SKM-1 treated with dmso at 0.1 percent for 144 hours (cell line): Measurements from ENCODE around the gene DNHD1.

Experiments
- DNase-seq: peaks from one replicate; lab custom pipeline; 2025; ENCODE audit not compliant: unreplicated experiment; lab: John Stamatoyannopoulos, UW

DNHD1 gene

DNA sequence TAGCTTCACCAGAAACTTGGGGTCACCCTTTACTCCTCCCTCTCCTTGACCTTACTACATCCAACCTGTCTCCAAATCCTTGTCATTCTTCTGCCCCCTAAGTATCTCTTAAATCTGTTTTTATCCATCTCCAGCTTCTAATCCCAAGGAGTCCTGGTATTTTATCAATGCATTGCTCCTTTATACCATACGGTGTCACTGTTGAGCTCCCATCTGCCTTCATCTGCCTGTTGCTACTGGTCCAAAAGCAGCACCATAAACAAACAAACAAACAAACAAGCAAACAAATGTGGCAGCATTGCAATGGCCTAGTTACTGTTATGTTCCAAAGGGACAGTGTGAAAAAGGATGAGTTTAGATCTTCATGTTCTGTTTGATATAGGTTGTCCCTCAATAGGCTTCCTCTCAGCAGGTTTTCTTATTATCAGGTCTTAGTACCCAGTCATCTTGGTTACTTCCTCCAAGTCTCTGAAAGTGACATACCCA is 34.2 kb downstream of the DNHD1 start:
- peak; percentile 44 for DNase-seq

DNA sequence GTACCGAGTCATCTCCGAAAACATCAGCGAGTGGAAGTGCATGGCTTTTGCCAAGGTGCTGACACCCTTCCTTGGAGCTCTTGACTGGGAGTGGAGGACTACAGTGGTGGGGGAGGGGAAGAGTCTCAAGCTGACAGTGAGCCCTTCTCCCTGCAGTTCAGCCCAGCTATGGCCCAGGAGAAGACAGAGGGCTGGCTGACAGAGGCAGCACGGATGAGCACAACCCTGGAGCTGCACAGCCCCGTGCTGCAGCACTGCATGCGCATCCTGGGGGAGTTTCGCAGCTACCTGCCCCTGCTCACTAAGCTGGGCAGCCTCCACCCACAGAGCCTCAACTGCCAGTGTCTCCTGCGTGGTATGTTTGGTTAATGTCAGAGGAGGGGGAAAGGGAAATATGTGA is 41.4 kb downstream of the DNHD1 start:
- no peak for DNase-seq

GRCh38 chr11:6538945-6539344 is 41.9 kb downstream of the DNHD1 start:
- DNase-seq, result no peak

GRCh38 chr11:6539748-6540268 is 42.7 kb downstream of the DNHD1 start:
- DNase-seq, result no peak

DNA sequence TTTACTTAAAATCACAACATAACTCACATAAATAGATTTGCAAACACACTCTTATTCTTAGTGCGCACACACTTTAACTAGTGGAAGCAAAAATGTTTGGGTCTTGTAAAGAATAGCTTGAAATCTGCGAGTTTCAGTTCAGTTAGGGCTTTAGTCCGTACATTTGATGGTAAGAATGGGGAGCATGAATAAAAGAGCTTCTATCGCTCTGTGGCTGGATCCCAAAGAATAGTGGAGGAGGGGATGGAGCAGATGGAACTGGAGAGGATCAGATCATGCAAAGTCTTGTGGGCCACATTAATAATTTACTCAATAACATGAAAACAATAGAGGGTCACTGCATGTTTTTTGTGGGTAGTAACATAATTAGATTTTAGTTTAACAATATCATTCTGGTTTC is 44.3 kb downstream of the DNHD1 start:
- DNase-seq, result no peak

DNA sequence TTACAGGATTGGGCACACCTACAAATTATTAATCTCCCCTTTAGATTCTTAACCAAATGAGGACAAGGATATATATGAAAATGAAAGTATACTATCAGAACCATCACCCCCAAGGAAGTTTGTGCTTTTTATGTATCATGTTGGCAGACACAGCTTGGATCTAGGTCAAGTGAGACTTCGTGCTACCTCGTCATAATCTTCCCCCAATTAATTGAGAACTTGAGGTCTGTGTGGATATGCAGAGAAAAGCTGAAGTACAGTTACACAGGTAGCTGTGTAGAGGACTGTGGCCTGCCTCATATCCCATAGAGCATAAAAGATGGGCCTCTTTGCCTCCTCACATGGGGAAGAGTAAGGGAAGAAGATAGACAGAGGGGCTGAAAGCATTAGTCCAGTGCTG is 45.6 kb downstream of the DNHD1 start:
- DNase-seq, result no peak

DNA sequence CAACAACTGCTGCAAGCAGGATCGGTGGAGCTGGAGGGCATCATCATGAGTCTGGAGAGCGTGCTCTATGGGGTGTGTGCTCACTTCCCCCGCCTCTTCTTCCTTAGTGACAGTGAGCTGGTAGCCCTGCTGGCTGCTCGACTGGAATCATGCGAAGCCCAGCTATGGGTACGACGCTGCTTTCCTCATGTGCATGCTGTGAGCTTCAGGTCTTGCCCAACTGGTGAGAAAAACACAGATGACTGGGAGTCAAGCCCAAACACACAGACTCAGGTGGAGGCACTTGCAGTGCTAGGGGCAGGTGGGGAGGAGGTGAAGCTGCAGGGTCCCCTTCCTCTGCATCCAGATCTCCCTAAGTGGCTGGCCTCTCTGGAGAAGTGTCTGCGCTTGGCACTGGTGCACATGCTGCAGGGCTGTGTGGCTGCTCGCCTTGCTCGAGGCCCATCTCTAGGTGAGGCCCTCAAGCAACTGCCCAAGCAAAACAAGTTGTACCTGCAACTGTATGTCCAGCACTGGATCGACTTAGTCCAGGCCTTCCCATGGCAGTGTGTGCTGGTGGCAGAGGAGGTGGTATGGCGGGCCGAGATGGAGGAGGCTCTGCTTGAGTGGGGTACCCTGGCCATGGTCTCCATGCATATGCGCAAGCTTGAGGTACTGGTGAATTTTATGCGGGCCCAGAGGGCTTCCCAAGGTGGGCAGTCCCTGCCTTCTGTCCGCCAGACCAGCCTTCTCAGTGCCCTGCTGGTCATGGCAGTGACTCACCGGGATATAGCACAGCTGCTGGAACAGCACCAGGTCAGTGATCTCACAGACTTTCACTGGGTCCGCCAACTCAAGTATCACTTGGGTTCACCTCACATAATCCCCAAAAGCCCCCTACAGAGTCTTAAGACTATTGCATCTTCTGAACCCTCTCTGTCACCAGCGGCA is 48.1 kb downstream of the DNHD1 start:
- DNase-seq, result no peak

DNA sequence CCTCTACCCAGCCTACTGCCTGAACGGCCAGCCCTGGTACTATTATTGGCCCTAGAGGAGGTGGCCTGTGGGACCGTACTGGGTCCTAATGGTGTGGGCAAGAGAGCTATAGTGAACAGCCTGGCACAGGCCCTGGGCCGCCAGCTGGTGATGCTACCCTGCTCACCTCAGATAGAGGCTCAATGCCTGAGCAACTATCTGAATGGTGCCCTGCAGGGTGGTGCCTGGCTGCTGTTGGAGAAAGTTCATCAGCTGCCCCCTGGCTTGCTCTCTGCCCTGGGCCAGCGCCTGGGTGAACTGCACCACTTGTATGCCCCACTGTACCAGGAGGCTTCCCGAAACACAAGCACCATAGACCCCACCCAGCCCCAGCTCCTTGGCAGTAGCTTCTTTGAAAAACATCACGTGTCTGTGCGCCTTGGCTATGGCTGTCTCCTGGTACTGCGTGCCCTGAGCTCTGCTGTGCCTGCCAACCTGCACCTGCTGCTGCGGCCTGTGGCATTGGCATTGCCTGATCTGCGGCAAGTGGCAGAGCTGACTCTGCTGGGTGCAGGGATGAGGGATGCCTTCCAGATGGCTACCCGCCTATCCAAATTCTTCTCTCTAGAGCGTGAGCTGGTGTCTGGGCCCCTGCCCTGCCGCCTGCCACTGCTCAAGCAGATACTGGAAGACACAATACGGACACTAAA is 49.0 kb downstream of the DNHD1 start:
- no peak for DNase-seq

DNA sequence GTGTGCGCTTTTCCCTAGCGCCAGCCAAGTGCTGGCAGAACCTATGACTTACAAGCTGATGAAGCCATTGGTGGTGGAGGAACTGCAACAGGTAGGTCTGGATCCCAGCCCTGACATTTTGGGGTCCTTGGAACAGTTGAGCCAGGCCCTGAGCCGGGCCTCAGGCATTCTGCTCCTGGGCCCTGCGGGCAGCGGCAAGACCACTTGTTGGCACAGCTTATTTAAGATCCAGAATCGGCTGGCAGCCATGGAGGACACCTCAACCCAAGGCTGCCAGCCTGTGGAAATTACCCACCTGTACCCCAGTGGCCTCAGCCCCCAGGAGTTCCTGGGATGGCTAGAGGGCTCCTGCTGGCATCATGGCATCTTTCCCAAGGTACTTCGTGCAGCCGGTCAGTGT is 49.7 kb downstream of the DNHD1 start:
- DNase-seq, result no peak

DNA sequence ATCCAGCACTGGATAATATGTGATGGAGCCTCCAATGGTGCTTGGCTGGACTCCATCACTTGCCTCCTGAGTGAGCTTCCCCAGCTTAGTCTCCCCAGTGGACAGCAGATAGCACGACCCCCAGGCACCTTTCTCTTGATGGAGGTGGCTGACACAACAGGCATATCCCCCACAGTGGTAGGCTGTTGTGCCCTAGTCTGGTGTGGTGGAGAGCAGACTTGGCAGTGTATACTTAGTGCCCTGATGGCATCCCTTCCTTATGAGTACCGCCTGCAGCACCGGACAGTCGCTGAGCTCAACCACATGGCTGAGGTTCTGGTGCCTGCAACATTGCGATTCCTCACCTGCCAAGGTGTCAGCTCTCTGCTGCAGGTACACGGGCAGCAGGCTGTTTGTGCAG is 50.1 kb downstream of the DNHD1 start:
- DNase-seq, result no peak

GRCh38 chr11:6548121-6548520 is 51.0 kb downstream of the DNHD1 start:
- no peak for DNase-seq

DNA sequence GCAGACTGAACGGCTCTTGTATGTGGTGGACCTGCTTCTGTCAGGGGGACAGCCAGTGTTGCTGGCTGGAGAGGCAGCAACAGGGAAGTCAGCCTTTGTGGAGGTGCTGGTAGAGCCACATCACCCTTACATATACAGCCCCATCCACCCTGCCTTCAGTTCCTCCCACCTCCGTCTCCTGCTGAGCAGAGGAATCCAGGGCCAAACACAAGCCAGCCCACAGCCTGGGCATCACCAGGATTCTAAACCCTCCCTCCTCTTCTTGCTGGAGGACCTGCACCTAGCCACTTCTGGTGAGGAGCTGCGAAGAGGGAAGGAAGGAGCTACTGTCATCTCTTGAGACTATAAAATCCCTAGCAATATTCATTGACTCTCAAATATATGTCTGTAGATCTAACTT is 51.6 kb downstream of the DNHD1 start:
- no peak for DNase-seq

DNA sequence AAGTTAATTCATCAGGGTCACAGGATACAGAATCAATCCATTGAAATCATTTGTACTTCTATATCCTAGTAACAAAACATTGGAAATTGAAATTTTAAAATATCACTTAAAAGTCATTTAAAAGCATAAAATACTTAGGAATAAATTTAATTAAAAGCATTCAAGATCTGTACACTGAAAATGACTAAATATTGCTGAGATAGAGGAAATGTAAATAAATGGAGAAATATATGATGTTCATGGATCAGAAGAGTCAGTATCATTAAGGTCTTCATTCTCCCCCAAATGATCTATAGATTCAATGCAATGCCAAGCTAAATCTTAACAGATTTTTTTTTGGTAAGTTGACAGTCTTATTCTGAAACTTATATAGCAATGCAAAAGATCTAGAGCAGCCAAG is 56.6 kb downstream of the DNHD1 start:
- no peak for DNase-seq

GRCh38 chr11:6554828-6555706 is 58.0 kb downstream of the DNHD1 start:
- DNase-seq, result no peak

DNA sequence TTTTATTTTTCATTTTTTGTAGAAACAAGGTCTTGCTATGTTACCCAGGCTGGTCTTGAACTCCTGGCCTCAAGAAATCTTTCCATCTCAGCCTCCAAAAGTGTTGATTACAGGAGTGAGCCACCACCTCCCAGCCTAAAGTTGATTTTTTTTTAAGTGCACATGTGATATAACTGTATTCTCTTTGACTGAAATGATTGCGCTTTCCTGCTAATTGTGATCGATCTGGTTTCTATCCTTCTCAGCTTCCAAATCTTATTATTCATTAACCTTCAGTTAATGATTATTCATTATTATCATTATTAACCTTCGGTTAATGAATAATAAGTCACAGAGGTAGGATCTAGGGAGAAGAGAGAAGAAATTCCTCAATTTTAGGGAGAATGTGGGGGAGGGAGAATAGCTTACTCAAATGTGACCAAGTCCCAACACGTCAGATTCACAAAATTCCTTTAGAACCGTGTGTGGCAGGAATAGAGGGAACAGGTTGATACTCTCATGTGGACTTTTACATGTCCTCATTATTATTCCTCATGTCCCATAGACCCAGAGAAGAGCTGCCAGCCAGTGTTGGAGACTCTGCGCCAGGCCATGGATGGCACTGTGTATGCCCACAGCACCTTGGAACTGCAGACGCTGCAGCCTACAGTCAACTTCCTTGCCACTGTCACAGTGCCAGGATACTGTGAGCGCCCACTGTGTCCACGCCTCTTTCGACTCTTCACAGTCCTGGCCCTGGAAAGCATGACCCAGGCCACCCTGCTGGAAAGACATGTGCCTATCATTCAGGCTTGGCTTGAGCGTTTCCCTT is 59.3 kb downstream of the DNHD1 start:
- no peak for DNase-seq

- DNase-seq, result no peak
Observed at GRCh38 chr11:6557063-6557462, 60.0 kb downstream of the DNHD1 start.

GRCh38 chr11:6557761-6558674 is 60.9 kb downstream of the DNHD1 start:
- no peak for DNase-seq

DNA sequence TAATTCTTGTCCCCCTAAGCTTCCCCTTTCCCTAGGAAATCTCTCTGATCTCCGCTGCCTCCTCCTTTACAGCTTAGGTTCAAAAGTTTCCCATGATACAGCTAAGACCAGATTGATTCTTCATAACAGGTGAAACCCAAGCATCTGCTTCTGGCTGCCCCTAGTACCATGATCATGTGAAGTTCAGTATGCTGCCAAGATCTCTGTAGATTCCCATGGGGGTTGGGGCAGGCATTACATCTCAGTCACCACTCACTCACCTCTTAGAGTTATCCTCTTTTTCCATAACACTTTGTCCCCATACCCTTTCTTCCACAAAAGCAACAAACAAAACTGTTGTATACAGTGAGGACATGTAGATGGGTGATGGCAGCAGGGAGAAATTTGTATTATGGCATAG is 62.3 kb downstream of the DNHD1 start:
- no peak for DNase-seq

DNA sequence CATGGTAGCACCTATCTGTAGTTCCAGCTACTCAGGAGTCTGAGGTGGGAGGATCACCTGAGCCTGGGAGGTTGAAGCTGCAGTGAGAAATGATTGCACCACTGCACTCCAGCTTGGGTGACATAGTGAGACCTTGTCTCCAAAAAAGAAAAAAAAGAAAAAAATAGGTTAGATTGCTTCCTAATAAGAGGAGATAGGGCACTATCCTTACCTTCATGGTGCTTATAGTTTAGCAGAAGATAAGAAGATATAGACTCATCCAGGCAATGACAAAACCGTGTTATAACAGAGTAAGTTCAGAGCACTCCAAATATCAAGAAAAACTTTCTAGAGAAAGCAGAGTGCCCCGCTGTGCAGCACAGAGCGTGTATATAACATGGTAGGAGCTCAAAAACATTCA is 64.2 kb downstream of the DNHD1 start:
- DNase-seq, result no peak
